Neural cell (in vitro differentiated cells): ENCODE results near the gene C14orf180. TPM values are rescaled to one million over a fixed set of nuclear protein-coding genes. Genes with fewer than 3 reads are reported as not detected.

Experiments
- H2AFZ ChIP-seq: fragments of 200-600, 300-800 bp; sonication (generic), shearing (Covaris generic); 2 replicates; pipeline ENCODE4 v1.6.0; 2014; ENCODE audit warnings: low read depth, mild to moderate bottlenecking, antibody characterized with exemption, low read length, moderate library complexity
- H3F3A ChIP-seq: fragments of 200-600 bp; shearing (Covaris generic); 2 replicates; pipeline ENCODE4 v1.6.1; 2016; ENCODE audit warnings: mild to moderate bottlenecking, moderate library complexity, mixed read lengths, antibody characterized with exemption, low read length; ENCODE audit not compliant: insufficient read depth, poor library complexity, severe bottlenecking
- H3K27ac ChIP-seq: fragments of 200-600, 300-800 bp; sonication (generic), shearing (Covaris generic); 2 replicates; pipeline ENCODE4 v1.5.1; 2014; ENCODE audit warnings: mild to moderate bottlenecking, low read length, moderate library complexity
- H3K27me3 ChIP-seq: fragments of 300-800, 200-600 bp; sonication (generic), shearing (Covaris generic); 2 replicates; pipeline ENCODE4 v1.6.0; 2014; ENCODE audit warnings: mild to moderate bottlenecking, low read depth, low read length, moderate library complexity; ENCODE audit not compliant: insufficient read depth
- H3K36me3 ChIP-seq: fragments of 300-800, 200-600 bp; sonication (generic), shearing (Covaris generic); 2 replicates; pipeline ENCODE4 v1.5.1; 2014; ENCODE audit warnings: mild to moderate bottlenecking, antibody characterized with exemption, low read length, moderate library complexity; ENCODE audit not compliant: insufficient read depth
- H3K4me2 ChIP-seq: fragments of 300-800, 200-600 bp; sonication (generic), shearing (Covaris generic); 2 replicates; pipeline ENCODE4 v1.6.0; 2014; ENCODE audit warnings: mild to moderate bottlenecking, low read length
- H3K4me3 ChIP-seq: fragments of 300-800, 200-600 bp; sonication (generic), shearing (Covaris generic); 2 replicates; pipeline ENCODE4 v1.5.1; 2014; ENCODE audit warnings: mild to moderate bottlenecking, low read length, moderate library complexity
- H3K79me2 ChIP-seq: fragments of 200-600 bp; shearing (Covaris generic); replicated peaks from 2 replicates; pipeline ENCODE4 v1.6.0; 2014; ENCODE audit warnings: mild to moderate bottlenecking, low read length, moderate library complexity; ENCODE audit not compliant: insufficient read depth
- H3K9ac ChIP-seq: fragments of 300-800, 200-600 bp; sonication (generic), shearing (Covaris generic); 2 replicates; pipeline ENCODE4 v1.6.1; 2016; ENCODE audit warnings: mild to moderate bottlenecking, low read length, mixed read lengths
- H3K9me2 ChIP-seq: fragments of 200-600 bp; shearing (Covaris generic); 2 replicates; pipeline ENCODE4 v1.6.1; 2016; ENCODE audit warnings: mild to moderate bottlenecking, low read length, mixed read lengths; ENCODE audit not compliant: insufficient read depth
- H3K9me3 ChIP-seq: fragments of 200-600, 300-800 bp; sonication (generic), shearing (Covaris generic); 2 replicates; pipeline ENCODE4 v1.6.1; 2016; ENCODE audit warnings: mild to moderate bottlenecking, mixed run types, low read length, moderate library complexity, mixed read lengths
- H4K20me1 ChIP-seq: fragments of 200-600 bp; shearing (Covaris generic); 2 replicates; pipeline ENCODE4 v1.6.1; 2016; ENCODE audit warnings: mild to moderate bottlenecking, mixed run types; ENCODE audit not compliant: insufficient read depth
- EP300 ChIP-seq: fragments of 450-650 bp; conservative IDR thresholded peaks from 2 replicates; pipeline ENCODE4 v1.6.1; 2014; ENCODE audit warnings: antibody characterized with exemption, mild to moderate bottlenecking, moderate library complexity; ENCODE audit not compliant: poor library complexity, severe bottlenecking
- EZH2 ChIP-seq: fragments of 200-600, 300-800 bp; shearing (Covaris generic), sonication (generic); IDR thresholded peaks from 2 replicates; pipeline ENCODE4 v1.6.1; 2014; ENCODE audit warnings: antibody characterized with exemption, low read length, borderline replicate concordance, mild to moderate bottlenecking; ENCODE audit not compliant: insufficient read depth, poor library complexity, severe bottlenecking
- MXI1 ChIP-seq: fragments of 450-650 bp; conservative IDR thresholded peaks from 2 replicates; pipeline ENCODE4 v1.6.1; 2014; ENCODE audit warnings: antibody characterized with exemption, mild to moderate bottlenecking; ENCODE audit not compliant: poor library complexity, severe bottlenecking
- POLR2AphosphoS5 ChIP-seq: IDR thresholded peaks from 2 replicates; pipeline ENCODE4 v1.6.1; 2012
- RAD21 ChIP-seq: fragments of 450-650 bp; conservative IDR thresholded peaks from 2 replicates; pipeline ENCODE4 v1.6.1; 2014; ENCODE audit warnings: antibody characterized with exemption, mild to moderate bottlenecking, moderate library complexity
- SMC3 ChIP-seq: fragments of 450-650 bp; conservative IDR thresholded peaks from 2 replicates; pipeline ENCODE4 v1.6.1; 2014; ENCODE audit warnings: antibody characterized with exemption, mild to moderate bottlenecking, moderate library complexity; ENCODE audit not compliant: poor library complexity
- TAF1 ChIP-seq: IDR thresholded peaks from 2 replicates; pipeline ENCODE4 v1.6.1; 2012; ENCODE audit warnings: low read depth
- polyA plus RNA-seq: library from polyadenylated mRNA; depleted of rRNA; stranded (reverse); fragments of >200 nt; gene quantifications from 2 replicates; pipeline ENCODE4 v1.2.3, GENCODE V29; 2014
- TF ChIP-seq, protein P1 (sequence below): fragments of 450-650 bp; IDR thresholded peaks from 2 replicates; pipeline ENCODE4 v1.5.1; 2014; ENCODE audit warnings: antibody characterized with exemption, mild to moderate bottlenecking, moderate library complexity; ENCODE audit not compliant: poor library complexity, severe bottlenecking
- TF ChIP-seq, protein P2 (sequence below): IDR thresholded peaks from 2 replicates; pipeline ENCODE4 v1.6.1; 2012; ENCODE audit warnings: borderline replicate concordance

Gene C14orf180
- polyA plus RNA-seq, 1 donor from 2014 or later: not detected

DNA sequence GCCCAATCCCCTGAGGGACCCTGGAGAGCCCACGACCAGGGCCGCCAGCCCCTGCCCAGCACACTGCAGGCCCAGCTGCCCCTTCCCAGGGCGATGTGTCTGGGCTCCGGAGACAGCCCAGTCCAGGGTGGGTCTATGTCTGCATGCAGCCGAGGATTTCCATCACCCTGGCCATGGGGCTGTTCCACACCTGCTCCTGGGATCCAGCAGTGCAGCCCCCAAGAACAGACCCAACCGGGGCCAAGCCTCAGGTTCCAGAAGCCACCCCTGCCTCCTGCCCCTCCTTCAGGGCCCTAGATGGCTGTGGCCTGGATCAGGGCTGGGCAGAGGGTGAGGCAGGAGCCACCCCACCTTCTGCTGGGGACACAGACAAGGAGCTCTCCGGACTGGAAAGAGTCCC is 11.5 kb downstream of the C14orf180 start:
- H3K27ac ChIP-seq: no peak overlapping the region
- no peaks in the 10 kb centered on the region for H3K9me3 ChIP-seq
- H3K4me3 ChIP-seq: no peak overlapping the region
- TF ChIP-seq, protein P1, sequence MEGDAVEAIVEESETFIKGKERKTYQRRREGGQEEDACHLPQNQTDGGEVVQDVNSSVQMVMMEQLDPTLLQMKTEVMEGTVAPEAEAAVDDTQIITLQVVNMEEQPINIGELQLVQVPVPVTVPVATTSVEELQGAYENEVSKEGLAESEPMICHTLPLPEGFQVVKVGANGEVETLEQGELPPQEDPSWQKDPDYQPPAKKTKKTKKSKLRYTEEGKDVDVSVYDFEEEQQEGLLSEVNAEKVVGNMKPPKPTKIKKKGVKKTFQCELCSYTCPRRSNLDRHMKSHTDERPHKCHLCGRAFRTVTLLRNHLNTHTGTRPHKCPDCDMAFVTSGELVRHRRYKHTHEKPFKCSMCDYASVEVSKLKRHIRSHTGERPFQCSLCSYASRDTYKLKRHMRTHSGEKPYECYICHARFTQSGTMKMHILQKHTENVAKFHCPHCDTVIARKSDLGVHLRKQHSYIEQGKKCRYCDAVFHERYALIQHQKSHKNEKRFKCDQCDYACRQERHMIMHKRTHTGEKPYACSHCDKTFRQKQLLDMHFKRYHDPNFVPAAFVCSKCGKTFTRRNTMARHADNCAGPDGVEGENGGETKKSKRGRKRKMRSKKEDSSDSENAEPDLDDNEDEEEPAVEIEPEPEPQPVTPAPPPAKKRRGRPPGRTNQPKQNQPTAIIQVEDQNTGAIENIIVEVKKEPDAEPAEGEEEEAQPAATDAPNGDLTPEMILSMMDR: no peak
- TF ChIP-seq EZH2: no peak
- no peak for TF ChIP-seq RAD21
- no peak for TF ChIP-seq TAF1
- TF ChIP-seq SMC3: no peak
- no peak for TF ChIP-seq MXI1
- TF ChIP-seq EP300: no peak
- no peak for TF ChIP-seq POLR2AphosphoS5
- TF ChIP-seq, protein P2, sequence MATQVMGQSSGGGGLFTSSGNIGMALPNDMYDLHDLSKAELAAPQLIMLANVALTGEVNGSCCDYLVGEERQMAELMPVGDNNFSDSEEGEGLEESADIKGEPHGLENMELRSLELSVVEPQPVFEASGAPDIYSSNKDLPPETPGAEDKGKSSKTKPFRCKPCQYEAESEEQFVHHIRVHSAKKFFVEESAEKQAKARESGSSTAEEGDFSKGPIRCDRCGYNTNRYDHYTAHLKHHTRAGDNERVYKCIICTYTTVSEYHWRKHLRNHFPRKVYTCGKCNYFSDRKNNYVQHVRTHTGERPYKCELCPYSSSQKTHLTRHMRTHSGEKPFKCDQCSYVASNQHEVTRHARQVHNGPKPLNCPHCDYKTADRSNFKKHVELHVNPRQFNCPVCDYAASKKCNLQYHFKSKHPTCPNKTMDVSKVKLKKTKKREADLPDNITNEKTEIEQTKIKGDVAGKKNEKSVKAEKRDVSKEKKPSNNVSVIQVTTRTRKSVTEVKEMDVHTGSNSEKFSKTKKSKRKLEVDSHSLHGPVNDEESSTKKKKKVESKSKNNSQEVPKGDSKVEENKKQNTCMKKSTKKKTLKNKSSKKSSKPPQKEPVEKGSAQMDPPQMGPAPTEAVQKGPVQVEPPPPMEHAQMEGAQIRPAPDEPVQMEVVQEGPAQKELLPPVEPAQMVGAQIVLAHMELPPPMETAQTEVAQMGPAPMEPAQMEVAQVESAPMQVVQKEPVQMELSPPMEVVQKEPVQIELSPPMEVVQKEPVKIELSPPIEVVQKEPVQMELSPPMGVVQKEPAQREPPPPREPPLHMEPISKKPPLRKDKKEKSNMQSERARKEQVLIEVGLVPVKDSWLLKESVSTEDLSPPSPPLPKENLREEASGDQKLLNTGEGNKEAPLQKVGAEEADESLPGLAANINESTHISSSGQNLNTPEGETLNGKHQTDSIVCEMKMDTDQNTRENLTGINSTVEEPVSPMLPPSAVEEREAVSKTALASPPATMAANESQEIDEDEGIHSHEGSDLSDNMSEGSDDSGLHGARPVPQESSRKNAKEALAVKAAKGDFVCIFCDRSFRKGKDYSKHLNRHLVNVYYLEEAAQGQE: no peak
- no peaks in the 10 kb centered on the region for H4K20me1 ChIP-seq
- H3K36me3 ChIP-seq: no peaks in the 10 kb centered on the region
- H3K9ac ChIP-seq: no peak overlapping the region
- H3K9me2 ChIP-seq: no peaks in the 10 kb centered on the region
- no peaks in the 10 kb centered on the region for H3F3A ChIP-seq
- H3K4me2 ChIP-seq: no peak overlapping the region
- H2AFZ ChIP-seq: no peak overlapping the region
- no peaks in the 10 kb centered on the region for H3K27me3 ChIP-seq
- H3K79me2 ChIP-seq: no peaks in the 10 kb centered on the region

DNA sequence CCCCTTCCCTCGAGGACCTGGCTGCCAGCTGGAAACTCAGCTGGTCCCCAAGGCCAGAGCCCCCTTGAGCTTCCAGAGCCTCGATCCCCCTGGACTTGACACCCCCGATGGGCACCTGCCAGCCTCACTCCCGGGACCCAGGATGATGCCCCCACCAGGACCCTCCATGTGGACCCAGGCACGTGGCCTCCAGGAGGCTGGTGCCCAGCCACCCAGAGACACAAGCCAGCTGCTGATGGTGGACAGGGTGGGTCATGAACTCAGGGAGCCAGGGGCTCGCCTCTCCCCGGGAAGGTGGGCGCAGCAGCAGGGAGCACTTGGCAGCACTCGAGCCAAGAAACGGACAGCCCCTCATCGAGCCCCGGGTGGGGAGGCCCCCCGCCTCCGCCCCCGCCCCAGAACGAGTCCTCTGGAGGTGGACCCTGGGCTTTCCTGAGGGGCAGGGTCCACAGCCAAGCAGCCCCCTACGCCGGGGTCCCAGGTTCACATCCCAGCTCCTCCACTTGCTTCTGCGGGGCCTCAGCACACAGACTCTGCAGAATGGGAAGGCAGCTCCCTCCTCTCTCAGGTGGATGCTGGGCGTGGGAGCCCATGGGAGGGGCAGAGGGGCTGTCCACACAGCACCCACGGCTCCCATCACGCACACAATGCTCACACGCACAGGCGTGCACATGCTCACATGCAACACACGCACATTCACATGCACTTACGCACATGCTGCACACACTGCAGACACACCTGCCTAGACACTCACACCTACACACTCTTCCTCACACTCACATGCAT is 12.1 kb downstream of the C14orf180 start:
- Histone ChIP-seq H3K79me2 (no peaks in the 10 kb centered on the region), H3K9ac (no peak overlapping the region), H3K9me2 (no peaks in the 10 kb centered on the region), H3K9me3 (no peaks in the 10 kb centered on the region), H3K4me2 (no peak overlapping the region), H3F3A (no peaks in the 10 kb centered on the region), H3K27me3 (no peaks in the 10 kb centered on the region), H3K36me3 (no peaks in the 10 kb centered on the region), H4K20me1 (no peaks in the 10 kb centered on the region), H2AFZ (no peak overlapping the region), H3K4me3 (no peak overlapping the region), H3K27ac (no peak overlapping the region)
- TF ChIP-seq POLR2AphosphoS5 (no peak), EZH2 (no peak), EP300 (no peak), TAF1 (no peak), SMC3 (no peak), RAD21 (no peak), MXI1 (no peak)
- TF ChIP-seq, protein P1: no peak
- TF ChIP-seq, protein P2: no peak
